ENCODE data around the gene FRZB.

- TF ChIP-seq CTCF (IDR thresholded peaks at IDR 0.05) (no peak), ZFX (IDR thresholded peaks at IDR 0.05; ENCODE audit: borderline replicate concordance) (no peak)
Measured at GRCh38 chr2:182890305-182890704, 23.9 kb upstream of the FRZB start.

All from 22Rv1 (cell line).